MV-4-11 (cell line): ENCODE measurements around the gene NR2F1-AS1.

Source experiments
- DNase-seq: peaks from one replicate; lab custom pipeline; 2025; lab: John Stamatoyannopoulos, UW

NR2F1-AS1 gene

GRCh38 chr5:93603078-93603792 is 22.2 kb upstream of the NR2F1-AS1 start:
- no peak for DNase-seq

- no peak for DNase-seq
These were observed 21.4 kb upstream of the NR2F1-AS1 start for GRCh38 chr5:93602241-93603077.

- no peak for DNase-seq
These were observed 20.8 kb upstream of the NR2F1-AS1 start for GRCh38 chr5:93601802-93602155.

GRCh38 chr5:93601071-93601801 is 20.2 kb upstream of the NR2F1-AS1 start:
- no peak for DNase-seq

GRCh38 chr5:93600409-93601070 is 19.5 kb upstream of the NR2F1-AS1 start:
- DNase-seq, result no peak

- DNase-seq, result no peak
These were observed 18.5 kb upstream of the NR2F1-AS1 start for GRCh38 chr5:93599399-93600120.

GRCh38 chr5:93599001-93599379 is 18.0 kb upstream of the NR2F1-AS1 start:
- DNase-seq, result no peak

- DNase-seq, result no peak
These were observed 17.3 kb upstream of the NR2F1-AS1 start for GRCh38 chr5:93598091-93599000.

GRCh38 chr5:93596676-93597490 is 15.9 kb upstream of the NR2F1-AS1 start:
- DNase-seq, result peak; percentile 71

GRCh38 chr5:93596310-93596675 is 15.3 kb upstream of the NR2F1-AS1 start:
- no peak for DNase-seq

- no peak for DNase-seq
These were observed 14.6 kb upstream of the NR2F1-AS1 start for GRCh38 chr5:93595420-93596147.

GRCh38 chr5:93594591-93595419 is 13.8 kb upstream of the NR2F1-AS1 start:
- no peak for DNase-seq

GRCh38 chr5:93593476-93594131 is 12.6 kb upstream of the NR2F1-AS1 start:
- DNase-seq, result no peak

- no peak for DNase-seq
These were observed 11.9 kb upstream of the NR2F1-AS1 start for GRCh38 chr5:93592883-93593282.

- no peak for DNase-seq
These were observed 10.4 kb upstream of the NR2F1-AS1 start for GRCh38 chr5:93591323-93591945.

GRCh38 chr5:93590493-93590892 is 9.5 kb upstream of the NR2F1-AS1 start:
- DNase-seq, result no peak

- no peak for DNase-seq
These were observed 8.8 kb upstream of the NR2F1-AS1 start for GRCh38 chr5:93589829-93590215.
